Measurements from ENCODE around the gene TDRD15.
"Not testable (repeated sequence)": the region's sequence is repeated elsewhere in the genome, so short reads cannot be mapped to it uniquely, and the experiment has no call there.

TDRD15 gene

GRCh38 chr2:21123473-21124393 lies at the start of gene TDRD15:
TSS of gene TDRD15 (plus strand) at chr2:21123968. CDS start at chr2:21137468, 13,500 bp downstream.
- DNase-seq, result no peak

DNA sequence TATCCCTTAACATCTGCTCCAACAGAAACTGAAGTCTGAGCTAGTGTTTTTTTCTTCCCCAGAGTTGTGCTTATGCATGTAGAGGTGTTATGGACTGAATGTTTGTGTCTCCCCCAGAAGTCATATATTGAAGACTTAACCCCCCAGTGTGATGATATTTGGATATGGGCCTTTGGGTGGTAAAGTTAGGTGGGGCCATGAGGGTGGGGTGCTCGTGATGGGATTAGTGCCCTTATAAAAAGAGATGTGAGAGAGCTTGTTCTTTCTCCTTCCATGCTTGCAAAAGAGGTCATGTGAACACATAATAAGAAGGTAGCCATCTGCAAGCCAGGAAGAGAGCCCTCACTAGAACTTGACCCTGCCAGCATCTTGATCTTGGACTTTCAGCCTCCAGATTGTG lies 45.5 kb upstream of the TDRD15 start:
- no peak for DNase-seq

GRCh38 chr2:21083482-21083881 lies 40.3 kb upstream of the TDRD15 start:
- DNase-seq, result no peak

GRCh38 chr2:21084401-21084800 lies 39.4 kb upstream of the TDRD15 start:
- no peak for DNase-seq

- DNase-seq, result no peak
Observed at GRCh38 chr2:21092308-21092869, 31.4 kb upstream of the TDRD15 start.

- DNase-seq, result no peak
Observed at GRCh38 chr2:21095178-21095577, 28.6 kb upstream of the TDRD15 start.

DNA sequence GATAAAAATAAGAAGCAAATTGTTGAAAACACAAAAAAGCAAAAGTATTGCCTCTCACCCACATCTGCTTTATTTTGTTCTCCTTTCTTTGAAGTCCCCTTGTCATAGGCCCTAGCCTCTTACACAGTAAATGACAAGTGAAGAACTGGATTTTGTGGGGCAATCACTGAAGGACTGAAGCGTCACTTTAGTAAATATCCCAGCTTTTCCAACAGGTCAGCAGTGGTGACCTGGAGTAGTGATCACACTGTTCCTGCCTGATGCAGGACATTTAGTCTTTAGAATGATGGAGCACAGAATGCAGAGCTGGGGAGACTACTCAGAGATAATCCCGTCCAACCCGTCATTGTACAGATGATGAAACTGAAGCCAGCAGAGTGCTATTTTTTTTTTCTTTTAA lies 28.1 kb upstream of the TDRD15 start:
- DNase-seq, result no peak

DNA sequence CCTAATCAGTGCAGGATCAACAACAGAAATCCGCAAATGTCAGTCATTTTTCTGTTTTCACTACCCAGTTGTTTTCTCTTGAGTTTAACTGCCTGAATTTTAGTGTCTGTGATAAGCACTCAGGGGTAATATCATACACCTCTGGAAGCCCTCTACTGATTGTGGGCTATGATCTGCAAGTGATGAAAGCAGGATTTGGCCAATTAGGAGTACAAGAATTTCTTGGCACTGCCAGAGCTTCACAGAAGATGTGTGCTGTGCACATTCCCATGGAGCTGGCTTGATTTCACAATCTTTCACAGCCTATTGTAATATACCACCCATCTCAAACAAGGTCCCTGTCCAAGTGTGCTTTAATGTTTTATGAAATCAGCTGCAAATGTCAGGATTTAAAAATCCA lies 27.3 kb upstream of the TDRD15 start:
- DNase-seq, result no peak

- no peak for DNase-seq
Observed at GRCh38 chr2:21097331-21097730, 26.4 kb upstream of the TDRD15 start.

DNA sequence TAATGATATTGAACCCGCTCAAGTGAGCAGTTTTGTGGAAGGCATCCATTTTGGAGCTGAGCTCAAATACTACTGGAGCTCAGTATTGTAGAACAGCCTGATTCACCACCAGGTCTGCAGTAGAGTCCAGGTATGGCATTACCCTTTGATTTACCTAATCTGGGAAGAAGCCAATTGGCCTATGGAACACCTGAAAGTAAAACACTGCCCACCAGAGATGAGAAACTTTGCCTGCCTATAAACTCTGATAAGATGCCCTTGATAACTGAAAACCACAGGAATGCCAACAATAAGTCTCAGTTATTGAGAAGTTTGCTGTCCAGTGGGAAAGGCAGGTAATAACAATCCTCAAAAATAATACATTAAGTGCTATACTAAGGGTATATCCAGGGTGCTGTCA lies 25.5 kb upstream of the TDRD15 start:
- DNase-seq, result no peak

DNA sequence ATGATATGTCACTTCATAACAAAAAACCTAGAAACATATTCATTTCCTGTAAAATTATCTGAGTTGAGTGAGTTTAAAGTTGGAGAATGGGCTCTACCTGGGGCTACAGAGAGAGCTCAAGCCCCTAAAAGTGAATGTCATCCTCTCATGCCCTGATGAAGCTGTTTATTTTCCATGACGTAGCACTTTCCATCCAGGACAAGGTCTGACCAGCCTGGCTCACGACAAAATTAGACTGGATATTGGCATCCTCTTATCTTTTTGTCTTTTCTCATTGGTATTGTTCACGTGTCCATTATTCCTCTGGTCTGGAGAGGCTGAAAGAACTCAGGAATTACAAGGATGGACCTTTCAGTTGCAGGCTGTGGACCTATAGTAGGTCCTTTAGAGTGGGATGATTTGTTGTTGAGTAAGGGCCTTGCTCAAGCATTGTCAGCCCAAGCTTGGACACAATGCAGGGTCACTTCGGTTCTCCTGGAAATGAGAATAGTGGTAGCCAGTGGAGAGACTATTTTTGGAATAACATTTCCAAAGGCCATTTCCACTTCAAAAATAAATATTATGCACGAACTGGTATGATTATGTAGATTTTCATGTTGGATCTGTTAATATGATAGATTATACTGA lies 24.4 kb upstream of the TDRD15 start:
- DNase-seq, result no peak

- not testable (repeated sequence) for DNase-seq
Observed at GRCh38 chr2:21101514-21102155, 22.1 kb upstream of the TDRD15 start.

GRCh38 chr2:21102356-21102755 lies 21.4 kb upstream of the TDRD15 start:
- no peak for DNase-seq

- no peak for DNase-seq
Observed at GRCh38 chr2:21103274-21103891, 20.4 kb upstream of the TDRD15 start.

- DNase-seq, result no peak
Observed at GRCh38 chr2:21104030-21104660, 19.6 kb upstream of the TDRD15 start.

- no peak for DNase-seq
Observed at GRCh38 chr2:21111012-21111411, 12.8 kb upstream of the TDRD15 start.

- no peak for DNase-seq
Observed at GRCh38 chr2:21117688-21118087, 6.1 kb upstream of the TDRD15 start.

DNA sequence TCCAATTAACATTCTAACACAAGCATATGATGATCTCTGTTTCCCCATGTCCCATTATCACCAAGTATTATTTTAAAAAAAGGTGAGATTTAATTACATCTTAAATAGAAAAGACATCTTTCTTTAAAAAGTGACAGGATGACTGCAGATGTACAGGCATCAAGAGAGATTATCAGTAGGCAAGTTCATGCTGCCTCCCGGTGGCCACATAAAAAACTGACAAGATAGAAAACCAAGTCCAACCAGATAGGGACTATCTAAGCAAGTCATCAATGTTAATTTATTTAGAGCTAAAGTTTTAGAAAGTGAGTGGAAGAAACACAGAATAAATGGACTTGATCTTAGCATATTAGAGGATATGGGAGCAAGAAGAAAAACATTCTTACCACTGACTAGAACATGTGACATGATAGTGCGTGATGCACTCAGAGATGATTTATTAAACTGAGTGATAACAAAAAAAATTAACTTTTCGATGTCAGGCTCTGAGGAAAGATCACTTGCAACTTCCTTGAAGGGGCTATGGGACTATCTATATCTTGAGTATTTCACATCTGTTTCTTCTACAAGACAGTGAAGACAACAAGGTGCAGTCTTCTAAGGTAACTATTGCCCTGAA lies 5.4 kb upstream of the TDRD15 start:
- DNase-seq, result peak; percentile 22

DNA sequence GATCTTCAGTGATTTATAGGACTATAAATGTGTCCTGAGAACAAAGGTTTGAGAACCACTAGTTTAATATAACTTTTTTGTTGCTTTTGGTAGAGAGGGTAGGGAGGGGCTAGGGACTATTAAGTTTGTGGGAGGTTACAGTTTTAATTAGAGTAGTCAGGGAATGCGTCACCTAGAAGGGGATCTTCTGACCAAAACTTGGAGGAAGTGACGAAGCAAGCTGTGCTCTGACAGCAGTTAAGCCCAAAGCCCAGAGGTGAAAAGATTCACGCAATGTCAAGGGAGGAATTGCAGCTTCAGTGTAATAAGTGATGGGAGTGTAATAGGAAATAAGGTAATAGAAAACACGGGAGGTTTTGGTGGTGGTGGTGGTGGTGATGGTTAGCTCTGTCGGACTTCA lies 8.1 kb downstream of the TDRD15 start:
- no peak for DNase-seq

DNA sequence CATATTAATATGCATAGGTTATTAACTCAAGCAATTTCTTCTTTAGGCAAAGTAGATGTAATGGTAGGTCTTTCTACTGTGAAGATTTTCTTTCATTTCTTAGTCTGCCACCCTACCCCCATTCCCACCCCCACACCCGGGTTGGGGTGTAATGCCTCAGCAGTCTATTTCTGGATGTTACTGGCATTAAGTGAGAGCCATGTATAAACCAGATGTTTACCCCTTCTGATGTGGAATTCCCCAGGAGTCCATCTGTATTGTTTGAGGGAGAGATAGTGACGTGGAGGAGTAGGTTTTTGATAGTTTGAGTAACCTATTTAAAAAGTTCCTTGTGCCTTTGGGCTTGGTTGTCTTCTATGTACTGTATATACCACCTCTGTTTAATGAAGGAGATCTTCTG lies 11.8 kb downstream of the TDRD15 start:
- no peak for DNase-seq

DNA sequence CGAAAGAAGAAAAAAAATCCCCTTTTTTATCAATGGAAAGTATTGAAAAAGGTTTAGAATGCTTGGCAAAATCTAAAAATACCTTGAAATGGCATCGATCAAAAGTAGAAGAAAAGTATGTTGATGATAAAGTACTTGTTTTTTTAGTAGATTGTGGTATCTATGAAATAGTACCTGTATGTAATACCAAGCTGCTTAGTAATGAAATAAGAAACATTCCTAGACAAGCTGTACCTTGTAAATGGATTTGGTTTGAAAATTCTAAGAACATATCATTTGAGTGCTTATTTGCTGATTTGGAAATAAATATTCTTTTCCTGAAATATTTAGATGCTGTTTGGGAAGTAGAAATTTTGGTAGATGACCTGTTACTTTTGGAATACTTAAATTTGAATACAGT lies 18.4 kb downstream of the TDRD15 start:
- DNase-seq, result no peak

GRCh38 chr2:21146638-21147037 lies 22.9 kb downstream of the TDRD15 start:
- DNase-seq, result no peak

Data from activated CD4-positive, alpha-beta T cell treated with anti-CD3 and anti-CD28 coated beads for 48 hours (primary cell).